Coronary artery (tissue), 2 donors: ENCODE data around the gene COL2A1.

Experiments
- DNase-seq: peaks from one replicate; pipeline ENCODE4 v3.0.0-alpha.2; 2017; ENCODE audit warnings: low spot score
- H3K27ac ChIP-seq, 2 donors: fragments of 200-600 bp; sonication (generic); one replicate each; pipeline ENCODE4 v1.5.1; 2016 to 2019
- H3K4me3 ChIP-seq: fragments of 200-600 bp; sonication (generic); 2 replicates; pipeline ENCODE4 v1.5.1; 2016; ENCODE audit warnings: mild to moderate bottlenecking, moderate library complexity
- CTCF ChIP-seq: fragments of 200-600 bp; sonication (generic); IDR thresholded peaks from one replicate; pipeline ENCODE4 v1.5.1; 2019; ENCODE audit warnings: antibody characterized with exemption

Gene COL2A1

GRCh38 chr12:47978598-47978873, 25.7 kb downstream of the COL2A1 start:
- TF ChIP-seq CTCF: no peak
- Histone ChIP-seq H3K4me3 (no peak overlapping the region), H3K27ac (no peak overlapping the region)
- DNase-seq: no peak

- DNase-seq: no peak
- TF ChIP-seq CTCF: no peak
- no peak overlapping the region for H3K27ac ChIP-seq
These were observed 26.3 kb downstream of the COL2A1 start for GRCh38 chr12:47977772-47978597.

GRCh38 chr12:47977046-47977771, 27.1 kb downstream of the COL2A1 start:
- no peak overlapping the region for H3K4me3 ChIP-seq

More at GRCh38 chr12:47977772-47978597, 26.3 kb downstream of the COL2A1 start:
- H3K4me3 ChIP-seq: no peak overlapping the region

GRCh38 chr12:47975816-47976215, 28.5 kb downstream of the COL2A1 start:
- no peak for TF ChIP-seq CTCF
- no peak for DNase-seq
- no peak overlapping the region for H3K27ac ChIP-seq
- no peak overlapping the region for H3K4me3 ChIP-seq

More at GRCh38 chr12:47977046-47977771, 27.1 kb downstream of the COL2A1 start:
- no peak overlapping the region for H3K27ac ChIP-seq
- TF ChIP-seq CTCF: no peak
- DNase-seq: no peak

GRCh38 chr12:47975036-47975620, 29.1 kb downstream of the COL2A1 start:
- Histone ChIP-seq H3K27ac (no peak overlapping the region), H3K4me3 (no peak overlapping the region)
- no peak for TF ChIP-seq CTCF
- no peak for DNase-seq

GRCh38 chr12:47973870-47974269, 30.4 kb downstream of the COL2A1 start:
- Histone ChIP-seq H3K4me3 (no peak overlapping the region), H3K27ac (no peak overlapping the region)
- no peak for DNase-seq
- TF ChIP-seq CTCF: no peak
